ENCODE results near the gene PHACTR1. TPM values are rescaled to one million over a fixed set of nuclear protein-coding genes. Genes with fewer than 3 reads are reported as not detected.

PHACTR1 gene
- total RNA-seq, 1 donor from 2014 or later, result 8.4 TPM

GRCh38 chr6:12962529-12962928, 246.0 kb downstream of the PHACTR1 start:
- H3K4me1 ChIP-seq, result peaks cover 0 to 40% of the 10 kb centered on the region in 2 donors
- intact Hi-C loops (cut with DNase I), result no loop called here
- H3K4me3 ChIP-seq, result peak overlapping the region in 1 of 2 donors; percentile 39

GRCh38 chr6:12962987-12963386, 246.4 kb downstream of the PHACTR1 start:
- intact Hi-C loops (cut with DNase I), result no loop called here
- Histone ChIP-seq H3K4me3 (peak overlapping the region; percentile 27 to 39), H3K9me3 (no peaks in the 10 kb centered on the region), H3K4me1 (peaks cover 0 to 42% of the 10 kb centered on the region in 2 donors), H3K27me3 (no peaks in the 10 kb centered on the region), H3K27ac (peak overlapping the region; percentile 66 to 91), H3K36me3 (no peaks in the 10 kb centered on the region)
- no peak for TF ChIP-seq CTCF (IDR thresholded peaks at IDR 0.05)
- DNase-seq (ENCODE audit: low spot score in 2 of 2), result no peak

More at GRCh38 chr6:12962529-12962928, 246.0 kb downstream of the PHACTR1 start:
- H3K9me3 ChIP-seq, result no peaks in the 10 kb centered on the region
- no peaks in the 10 kb centered on the region for H3K27me3 ChIP-seq
- H3K36me3 ChIP-seq, result no peaks in the 10 kb centered on the region
- TF ChIP-seq CTCF (IDR thresholded peaks at IDR 0.05), result no peak
- DNase-seq (ENCODE audit: low spot score in 2 of 2), result no peak
- H3K27ac ChIP-seq, result peak overlapping the region; percentile 66 to 91

GRCh38 chr6:12963567-12963966, 247.0 kb downstream of the PHACTR1 start:
- Histone ChIP-seq H3K9me3 (no peaks in the 10 kb centered on the region), H3K27me3 (no peaks in the 10 kb centered on the region), H3K4me3 (peak overlapping the region; percentile 27 to 39), H3K36me3 (no peaks in the 10 kb centered on the region), H3K27ac (peak overlapping the region; percentile 66 to 91), H3K4me1 (peaks cover 0 to 45% of the 10 kb centered on the region in 2 donors)
- TF ChIP-seq CTCF (IDR thresholded peaks at IDR 0.05), result no peak
- intact Hi-C loops (cut with DNase I), result no loop called here
- no peak for DNase-seq (ENCODE audit: low spot score in 2 of 2)

GRCh38 chr6:12967686-12968085, 251.1 kb downstream of the PHACTR1 start:
- H3K27me3 ChIP-seq, result no peaks in the 10 kb centered on the region
- intact Hi-C loops (cut with DNase I), result no loop called here
- H3K27ac ChIP-seq, result peak overlapping the region; percentile 66 to 91
- no peak for TF ChIP-seq CTCF (IDR thresholded peaks at IDR 0.05)
- no peak for DNase-seq (ENCODE audit: low spot score in 2 of 2)
- no peaks in the 10 kb centered on the region for H3K36me3 ChIP-seq
- no peak overlapping the region for H3K4me3 ChIP-seq
- H3K4me1 ChIP-seq, result peaks cover 0 to 50% of the 10 kb centered on the region in 2 donors
- H3K9me3 ChIP-seq, result no peaks in the 10 kb centered on the region

- intact Hi-C loops (cut with DNase I), result no loop called here
Measured at GRCh38 chr6:12968290-12968689, 251.7 kb downstream of the PHACTR1 start.

More at GRCh38 chr6:12968290-12968689, 251.7 kb downstream of the PHACTR1 start:
- no peaks in the 10 kb centered on the region for H3K9me3 ChIP-seq
- peaks cover 0 to 48% of the 10 kb centered on the region in 2 donors for H3K4me1 ChIP-seq
- H3K27ac ChIP-seq, result peak overlapping the region; percentile 66 to 91
- no peak for DNase-seq (ENCODE audit: low spot score in 2 of 2)
- no peaks in the 10 kb centered on the region for H3K27me3 ChIP-seq
- no peaks in the 10 kb centered on the region for H3K36me3 ChIP-seq
- peak overlapping the region in 1 of 2 donors; percentile 13 for H3K4me3 ChIP-seq
- no peak for TF ChIP-seq CTCF (IDR thresholded peaks at IDR 0.05)

Measured in ascending aorta (tissue), 2 donors.